NAMALWA (cell line): ENCODE data around the gene SPACA7.
"Not testable (repeated sequence)": the region's sequence is repeated elsewhere in the genome, so short reads cannot be mapped to it uniquely, and the experiment has no call there.

Experiments used
- DNase-seq: peaks from one replicate; pipeline ENCODE4 v3.0.0-alpha.2; 2015; ENCODE audit warnings: low spot score

Gene SPACA7

GRCh38 chr13:112428704-112429103 is 52.5 kb downstream of the SPACA7 start:
- no peak for DNase-seq

- no peak for DNase-seq
These were observed 55.6 kb downstream of the SPACA7 start for GRCh38 chr13:112431734-112432133.

GRCh38 chr13:112432734-112433133 is 56.6 kb downstream of the SPACA7 start:
- DNase-seq = not testable (repeated sequence)

- not testable (repeated sequence) for DNase-seq
These were observed 57.4 kb downstream of the SPACA7 start for GRCh38 chr13:112433517-112433916.

GRCh38 chr13:112434032-112434431 is 57.9 kb downstream of the SPACA7 start:
- DNase-seq = no peak

GRCh38 chr13:112434937-112435523 is 58.9 kb downstream of the SPACA7 start:
- DNase-seq = no peak

GRCh38 chr13:112435973-112436372 is 59.8 kb downstream of the SPACA7 start:
- DNase-seq = no peak

- DNase-seq = no peak
These were observed 61.9 kb downstream of the SPACA7 start for GRCh38 chr13:112438094-112438493.

- no peak for DNase-seq
These were observed 62.4 kb downstream of the SPACA7 start for GRCh38 chr13:112438515-112438914.

- no peak for DNase-seq
These were observed 65.1 kb downstream of the SPACA7 start for GRCh38 chr13:112441226-112441625.

GRCh38 chr13:112441779-112442310 is 65.7 kb downstream of the SPACA7 start:
- DNase-seq = no peak

GRCh38 chr13:112442483-112443090 is 66.4 kb downstream of the SPACA7 start:
- no peak for DNase-seq

GRCh38 chr13:112443191-112443994 is 67.2 kb downstream of the SPACA7 start:
- DNase-seq = peak; percentile 29

- peak; percentile 73 for DNase-seq
These were observed 67.8 kb downstream of the SPACA7 start for GRCh38 chr13:112443995-112444311.

- no peak for DNase-seq
These were observed 68.6 kb downstream of the SPACA7 start for GRCh38 chr13:112444416-112445399.

- DNase-seq = no peak
These were observed 69.5 kb downstream of the SPACA7 start for GRCh38 chr13:112445411-112446271.

- no peak for DNase-seq
These were observed 70.2 kb downstream of the SPACA7 start for GRCh38 chr13:112446347-112446861.

GRCh38 chr13:112446867-112447266 is 70.7 kb downstream of the SPACA7 start:
- no peak for DNase-seq

GRCh38 chr13:112447306-112447705 is 71.2 kb downstream of the SPACA7 start:
- no peak for DNase-seq

- no peak for DNase-seq
These were observed 71.8 kb downstream of the SPACA7 start for GRCh38 chr13:112447761-112448603.
